HG03159 (cell line): ENCODE measurements around the gene CADPS2.
"Not testable (repeated sequence)": the region's sequence is repeated elsewhere in the genome, so short reads cannot be mapped to it uniquely, and the experiment has no call there.

Experiments
- ATAC-seq: cut with Tn5 transposase; IDR thresholded peaks from one replicate; pipeline ENCODE4 v1.9.1; 2021; ENCODE audit warnings: mild to moderate bottlenecking, moderate library complexity; ENCODE audit not compliant: unreplicated experiment

The CADPS2 gene

DNA sequence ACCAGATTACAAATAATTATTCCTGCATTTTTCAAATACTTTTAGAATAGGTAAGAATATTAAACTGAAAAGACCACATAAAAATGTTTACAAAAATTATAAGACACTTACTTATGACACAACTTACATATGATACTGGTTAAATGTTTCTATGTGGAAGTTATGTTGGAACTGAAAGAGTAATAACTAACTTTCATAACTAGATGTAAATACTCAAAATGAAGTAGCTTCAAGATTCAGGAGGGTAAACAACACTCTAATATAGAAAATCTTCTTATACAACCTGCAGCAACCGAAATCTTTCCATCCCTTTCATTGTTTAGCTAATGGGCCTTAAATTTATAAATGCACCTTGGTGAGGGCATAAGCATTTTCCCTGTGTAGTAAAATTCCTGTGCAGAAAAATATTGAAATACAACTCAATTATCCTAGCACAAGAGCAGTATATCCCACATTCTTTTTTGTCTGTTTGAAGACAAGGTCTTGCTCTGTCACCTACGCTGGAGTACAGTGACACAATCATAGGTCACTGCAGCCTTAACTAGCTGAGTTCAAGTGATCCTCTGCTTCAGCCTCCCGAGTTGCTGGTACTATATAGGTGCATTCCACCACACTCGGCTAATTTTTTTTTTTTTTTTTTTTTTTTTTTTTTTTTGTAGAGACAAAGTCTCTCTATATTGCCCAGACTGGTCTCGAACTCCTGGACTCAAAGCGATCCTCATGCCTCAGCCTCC, 168.7 kb downstream of the CADPS2 start:
- ATAC-seq: no peak

DNA sequence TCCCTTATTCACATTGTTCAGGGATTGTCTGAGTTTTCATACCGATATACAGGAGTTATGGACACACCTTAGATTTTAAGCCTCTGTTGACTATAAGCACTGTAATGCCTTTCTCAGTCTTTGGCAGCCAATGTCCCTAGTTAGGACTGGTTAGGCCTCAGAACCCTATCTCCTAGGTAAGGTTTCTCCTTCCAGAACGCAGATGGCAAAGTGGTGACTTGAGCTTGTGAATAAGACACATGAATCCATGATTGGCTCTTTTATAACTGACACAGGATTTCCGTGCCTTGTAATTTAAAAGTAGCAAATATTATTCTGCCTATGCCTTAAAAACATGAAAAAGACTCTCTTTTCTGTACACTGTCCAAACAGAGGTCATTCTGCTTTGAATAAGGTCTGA, 171.1 kb downstream of the CADPS2 start:
- no peak for ATAC-seq

DNA sequence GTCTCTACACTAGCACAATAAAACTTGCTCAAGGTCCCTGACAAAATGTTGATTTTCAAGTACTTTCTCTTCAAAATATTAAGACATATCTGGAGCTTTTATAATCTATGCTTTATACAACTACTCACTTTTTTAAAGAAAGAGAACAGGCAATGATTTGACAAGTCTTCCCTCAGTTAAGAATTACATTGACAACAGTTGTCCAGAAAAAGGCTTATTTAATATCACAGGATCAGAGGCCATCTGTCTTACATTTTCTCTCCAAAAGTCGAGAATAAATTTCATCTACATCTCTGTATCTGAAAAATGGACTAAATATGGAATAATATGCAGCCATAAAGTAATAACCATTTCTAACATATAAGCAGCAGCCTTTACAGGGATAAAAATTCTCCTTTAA, 175.3 kb downstream of the CADPS2 start:
- ATAC-seq: no peak

DNA sequence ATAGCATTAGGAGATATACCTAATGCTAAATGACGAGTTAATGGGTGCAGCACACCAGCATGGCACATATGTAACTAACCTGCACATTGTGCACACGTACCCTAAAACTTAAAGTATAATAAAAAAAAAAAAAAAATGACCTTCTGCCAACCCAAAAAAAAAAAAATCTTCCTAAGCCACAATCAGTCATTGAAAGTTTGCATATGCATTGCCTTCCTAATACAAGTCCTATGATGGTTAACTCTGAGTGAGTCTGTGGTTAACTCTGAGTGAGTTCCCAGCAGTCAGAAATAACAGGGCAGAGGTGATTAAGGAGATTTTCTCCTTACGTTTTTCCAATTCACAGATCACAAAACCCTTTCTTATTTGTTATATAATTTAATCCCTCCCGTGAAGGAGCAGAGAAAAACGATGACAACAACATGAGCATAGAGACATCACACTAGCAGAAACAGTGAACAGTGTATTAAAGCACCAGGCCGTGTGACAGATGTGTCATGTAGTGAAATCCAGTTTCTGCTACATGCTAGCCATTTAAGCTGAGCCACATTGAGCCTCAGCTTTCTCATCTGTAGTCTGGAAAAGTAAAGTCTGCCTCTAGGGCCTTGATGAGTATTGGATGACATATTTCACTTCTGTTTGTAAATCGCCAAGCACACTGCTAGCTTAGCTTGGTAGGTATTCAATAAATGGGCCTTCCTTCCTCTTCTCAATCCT, 176.2 kb downstream of the CADPS2 start:
- no peak for ATAC-seq

DNA sequence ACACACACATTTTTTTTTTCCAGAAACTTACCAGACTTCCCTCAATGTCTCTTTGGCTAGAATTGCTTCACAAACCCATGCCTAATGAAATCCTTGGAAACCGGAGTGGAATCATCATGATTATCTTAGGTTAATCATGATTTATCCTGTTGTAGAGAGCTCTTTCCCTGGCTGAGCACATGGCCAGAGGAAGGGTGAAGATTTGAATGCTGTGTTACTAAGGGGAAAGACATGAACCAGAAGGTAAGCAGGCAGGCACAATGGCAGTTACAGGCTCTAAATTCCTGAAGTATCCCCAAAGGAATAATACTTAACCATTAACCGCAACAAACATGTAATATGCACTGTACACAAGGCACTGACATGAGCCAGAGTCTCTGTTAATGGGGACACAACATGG, 179.4 kb downstream of the CADPS2 start:
- ATAC-seq: no peak

DNA sequence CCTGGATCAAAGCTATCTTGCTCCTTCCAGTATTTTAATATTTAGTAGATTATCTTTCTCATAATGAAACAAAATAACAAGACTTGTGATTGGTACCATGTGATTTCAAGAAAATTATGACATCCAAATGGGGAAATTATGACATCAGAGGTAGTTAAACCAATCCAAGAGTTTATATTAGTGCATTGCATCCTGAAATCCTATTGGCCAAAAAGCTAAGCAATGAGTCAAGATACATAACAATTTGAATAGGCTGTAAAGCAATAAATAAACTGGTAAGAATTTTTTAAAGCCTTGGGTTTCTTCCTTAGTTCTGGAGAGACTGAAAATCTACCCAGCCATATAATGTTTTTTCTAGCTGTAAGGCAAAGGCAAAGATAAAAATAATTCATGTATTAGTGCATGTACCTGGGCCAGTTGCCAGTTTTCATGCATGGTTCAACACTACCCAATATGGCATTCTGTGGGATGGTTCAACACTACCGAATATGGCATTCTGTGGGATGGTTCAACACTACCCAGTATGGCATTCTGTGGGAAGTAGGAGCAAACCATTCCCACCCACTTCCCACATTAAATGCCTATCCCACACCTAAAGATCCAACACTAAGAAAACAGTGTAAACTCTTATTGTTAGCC, 183.3 kb downstream of the CADPS2 start, which contains the start of gene RNF148:
RNF148 (minus strand) TSS at position 51 of the 639 bp plus-strand sequence. CDS start 172 bp downstream, outside the sequence.
- no peak for ATAC-seq

DNA sequence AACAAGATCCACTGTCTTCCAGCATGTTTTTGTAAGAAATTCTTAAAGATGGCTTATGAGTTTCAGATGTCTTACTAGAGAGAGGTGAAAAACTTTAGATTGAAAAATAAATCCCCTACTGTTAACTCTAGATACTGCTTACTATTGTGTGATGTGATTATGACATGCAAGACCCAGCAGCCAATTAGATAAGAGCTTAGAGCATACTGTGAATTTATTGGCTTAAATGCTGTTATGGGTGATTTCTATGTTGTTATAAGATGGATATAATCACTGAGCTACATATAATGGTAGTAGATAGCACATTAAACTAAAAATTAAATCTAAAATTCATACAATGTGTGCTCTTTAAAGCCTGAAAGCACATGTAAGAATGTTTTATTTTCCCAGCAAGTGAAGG, 187.2 kb downstream of the CADPS2 start, which contains the start of gene RNF133:
RNF133 (minus strand) TSS at position 101 of the 400 bp plus-strand sequence. CDS start 199 bp downstream, outside the sequence.
- ATAC-seq: no peak

DNA sequence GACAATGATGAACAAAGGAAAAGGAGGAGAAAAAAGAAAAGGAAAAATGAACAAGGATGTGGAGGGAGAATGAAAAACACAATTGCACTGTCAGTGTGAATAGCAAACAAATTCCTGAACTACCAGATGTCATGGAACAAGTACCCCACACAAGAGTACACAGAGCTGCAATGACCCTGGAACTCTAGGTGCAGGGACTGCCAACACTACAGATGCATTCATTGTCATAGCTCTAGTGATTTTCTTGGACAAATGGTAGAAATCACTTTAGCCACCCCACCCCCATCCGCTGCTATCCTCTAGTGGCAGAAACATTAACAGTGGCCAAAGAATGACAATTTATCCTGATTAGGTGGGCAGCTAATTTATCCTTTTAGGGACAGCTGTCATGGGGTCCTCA, 190.4 kb downstream of the CADPS2 start:
- ATAC-seq: no peak

DNA sequence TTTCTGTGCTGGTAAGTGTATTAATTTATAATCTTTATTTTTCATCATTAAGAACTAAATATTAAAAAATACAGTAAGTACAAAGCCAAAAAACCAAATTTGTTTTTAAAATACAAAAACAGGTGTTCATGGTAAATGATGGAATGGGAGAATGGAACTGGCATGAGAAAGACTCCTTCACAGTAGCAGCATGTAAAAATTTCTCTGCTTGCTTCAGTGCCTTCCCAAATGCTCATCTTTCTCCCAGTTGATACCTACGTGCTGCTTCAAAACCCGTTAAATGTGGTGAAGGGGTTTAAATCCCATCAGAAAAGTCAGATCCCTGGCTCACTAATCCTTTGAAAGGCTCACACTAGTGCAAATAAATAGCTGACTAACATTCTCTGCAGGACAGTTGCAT, 191.6 kb downstream of the CADPS2 start:
- no peak for ATAC-seq

DNA sequence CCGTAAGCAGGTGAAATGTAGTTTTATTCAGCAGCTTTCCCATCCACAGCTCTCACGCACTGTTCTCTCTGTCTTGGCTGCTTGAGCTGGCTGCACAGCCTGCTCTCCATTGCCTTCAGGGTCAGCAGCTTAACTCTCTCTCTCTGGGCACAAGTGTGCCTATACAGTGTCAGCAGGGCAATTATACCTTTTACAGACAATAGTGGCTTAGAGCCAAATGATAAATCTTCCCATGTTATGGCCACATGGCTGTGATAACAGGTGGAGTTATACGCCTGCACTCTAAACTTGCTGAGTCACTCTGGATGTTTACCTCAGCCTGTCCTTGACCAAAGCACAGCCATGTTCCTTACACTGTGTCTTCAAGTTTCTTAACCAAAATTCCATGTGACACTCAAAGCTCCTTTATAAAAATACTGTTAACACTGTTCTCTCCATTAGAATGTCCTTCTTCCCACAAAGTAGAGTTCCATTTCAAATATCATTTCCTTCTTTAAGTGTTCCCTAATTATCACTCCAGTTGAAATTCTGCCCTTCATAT, 193.4 kb downstream of the CADPS2 start:
- no peak for ATAC-seq

DNA sequence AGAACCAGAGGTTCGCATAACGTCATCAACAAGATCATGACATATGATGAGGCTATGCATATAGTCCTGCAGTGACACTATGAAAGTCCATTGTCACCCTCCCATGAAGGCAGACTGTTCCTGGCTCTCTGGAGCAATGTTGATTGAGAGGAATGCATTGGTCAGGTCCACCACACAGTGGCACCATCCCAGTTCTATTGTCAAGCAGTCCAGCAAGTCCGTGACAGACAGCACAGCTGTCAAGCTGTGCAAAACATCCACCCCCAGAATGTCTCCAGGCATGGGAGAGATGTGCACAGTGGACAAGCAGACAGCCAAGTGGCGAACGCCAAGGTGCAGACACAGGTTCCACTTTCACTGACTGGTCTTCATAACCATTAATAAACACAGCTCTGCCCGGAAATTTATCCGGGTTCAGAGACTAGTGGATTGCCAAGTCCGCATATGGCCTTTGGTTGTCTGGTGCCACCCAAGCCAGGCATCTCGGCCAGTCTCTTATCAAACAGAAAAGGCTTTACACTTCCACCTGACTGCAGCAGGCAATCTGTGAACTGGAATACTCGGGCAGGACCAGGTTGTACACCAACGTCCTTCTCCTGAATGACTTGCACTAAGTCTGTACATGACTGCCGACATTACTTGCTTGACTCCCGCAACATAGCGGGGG, 194.6 kb downstream of the CADPS2 start:
- no peak for ATAC-seq

DNA sequence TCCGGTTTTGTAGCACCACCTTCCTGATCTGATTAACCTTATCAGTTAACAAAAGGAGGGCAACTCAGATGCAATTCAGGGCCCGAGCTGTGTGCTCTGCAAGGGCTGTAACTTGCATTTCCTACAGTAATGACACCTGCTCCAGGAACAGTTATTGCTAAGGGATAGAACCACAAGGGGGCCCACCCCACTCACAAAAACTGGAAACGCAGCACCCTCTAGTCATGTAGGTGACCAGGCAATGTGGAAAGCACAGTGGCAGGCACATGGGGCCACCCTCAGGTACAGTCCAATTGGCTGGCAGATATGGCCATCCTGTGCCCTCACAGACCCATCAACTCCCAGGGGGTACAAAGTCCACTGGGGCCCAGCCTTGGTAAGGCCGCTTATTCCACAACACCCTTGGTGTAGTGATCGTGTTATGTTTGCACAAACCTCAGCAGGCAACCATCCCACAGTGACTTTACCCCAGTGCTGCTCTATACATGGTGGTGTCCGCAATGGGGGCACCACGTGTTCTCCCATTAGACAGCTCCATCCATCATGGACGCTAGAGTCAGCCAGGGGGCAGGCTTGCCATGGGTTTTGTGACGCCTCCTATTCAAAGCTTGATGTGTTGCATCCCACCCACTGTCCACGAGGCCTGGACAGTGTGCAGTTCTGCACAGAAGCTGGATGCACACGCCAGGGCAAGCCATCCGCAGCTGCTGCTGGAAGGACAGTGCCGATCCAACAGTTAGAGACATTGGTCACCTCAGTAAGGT, 196.7 kb downstream of the CADPS2 start:
- no peak for ATAC-seq

DNA sequence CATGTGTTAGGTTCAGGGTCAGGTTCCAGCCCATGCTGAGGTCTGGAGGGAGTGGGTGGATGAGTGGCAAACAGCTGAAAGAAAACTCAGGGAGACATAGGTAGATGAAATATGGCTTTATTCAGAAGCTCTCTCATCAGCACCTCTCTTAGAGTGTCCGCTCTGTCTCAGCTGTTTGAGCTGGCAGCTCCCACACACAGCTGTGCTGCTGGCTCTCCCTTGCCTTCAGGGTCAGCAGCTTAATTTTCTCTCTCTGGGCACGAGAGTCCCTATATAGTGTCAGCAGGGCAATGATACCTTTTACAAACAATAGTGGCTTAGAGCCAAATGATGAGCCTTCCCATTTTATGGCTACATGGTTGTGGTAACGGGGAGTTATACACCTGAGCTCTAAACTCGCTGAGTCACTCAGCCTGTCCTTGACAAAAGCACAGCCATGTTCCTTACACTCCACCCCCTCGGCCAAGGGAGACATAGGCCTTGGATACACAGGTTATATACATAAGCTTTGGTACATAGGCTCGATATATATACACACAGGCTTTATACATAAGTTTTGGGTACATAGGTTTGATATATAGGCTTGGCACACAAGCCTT, 197.8 kb downstream of the CADPS2 start:
- ATAC-seq: no peak

DNA sequence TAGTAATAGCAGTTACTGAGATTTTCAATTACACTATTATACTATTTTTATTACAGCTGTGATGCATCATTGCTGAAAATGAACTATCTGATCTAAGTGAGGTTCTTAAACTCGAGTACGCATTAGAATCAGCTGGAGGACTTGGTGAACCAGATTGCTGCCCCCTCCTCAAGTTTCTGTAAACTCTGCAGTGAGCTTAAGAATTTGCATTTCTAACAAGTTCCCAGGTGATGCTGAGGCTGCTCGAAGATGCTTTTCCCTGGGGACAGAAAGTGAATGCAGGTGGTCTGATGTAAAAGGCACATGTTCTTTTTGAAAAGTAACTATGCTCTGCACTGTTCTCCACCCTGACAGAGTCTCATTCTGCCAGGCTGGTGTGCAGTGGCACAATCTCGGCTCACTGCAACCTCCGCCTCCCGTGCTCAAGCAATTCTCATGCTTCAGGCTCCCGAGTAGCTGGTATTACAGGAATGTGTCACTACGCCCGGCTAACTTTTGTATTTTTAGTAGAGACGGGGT, 199.8 kb downstream of the CADPS2 start:
- no peak for ATAC-seq

DNA sequence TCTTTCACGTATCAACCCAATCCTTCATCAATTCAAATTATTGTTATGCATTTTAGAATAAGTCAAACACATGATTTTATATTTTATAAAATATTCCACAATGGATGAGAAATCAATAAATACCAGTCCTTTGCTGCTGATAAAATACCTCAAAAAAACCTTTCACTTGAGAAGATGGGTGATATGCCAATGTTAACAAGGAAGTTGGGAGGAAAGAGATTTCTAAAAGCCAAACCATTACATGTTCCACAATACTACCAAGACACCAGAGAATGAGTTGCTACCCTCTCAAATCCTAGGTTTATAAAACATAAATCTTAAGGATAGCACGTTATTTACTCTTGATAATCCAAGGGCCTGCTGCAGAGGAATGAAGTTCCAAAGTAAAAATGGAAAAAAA, 201.8 kb downstream of the CADPS2 start:
- no peak for ATAC-seq

DNA sequence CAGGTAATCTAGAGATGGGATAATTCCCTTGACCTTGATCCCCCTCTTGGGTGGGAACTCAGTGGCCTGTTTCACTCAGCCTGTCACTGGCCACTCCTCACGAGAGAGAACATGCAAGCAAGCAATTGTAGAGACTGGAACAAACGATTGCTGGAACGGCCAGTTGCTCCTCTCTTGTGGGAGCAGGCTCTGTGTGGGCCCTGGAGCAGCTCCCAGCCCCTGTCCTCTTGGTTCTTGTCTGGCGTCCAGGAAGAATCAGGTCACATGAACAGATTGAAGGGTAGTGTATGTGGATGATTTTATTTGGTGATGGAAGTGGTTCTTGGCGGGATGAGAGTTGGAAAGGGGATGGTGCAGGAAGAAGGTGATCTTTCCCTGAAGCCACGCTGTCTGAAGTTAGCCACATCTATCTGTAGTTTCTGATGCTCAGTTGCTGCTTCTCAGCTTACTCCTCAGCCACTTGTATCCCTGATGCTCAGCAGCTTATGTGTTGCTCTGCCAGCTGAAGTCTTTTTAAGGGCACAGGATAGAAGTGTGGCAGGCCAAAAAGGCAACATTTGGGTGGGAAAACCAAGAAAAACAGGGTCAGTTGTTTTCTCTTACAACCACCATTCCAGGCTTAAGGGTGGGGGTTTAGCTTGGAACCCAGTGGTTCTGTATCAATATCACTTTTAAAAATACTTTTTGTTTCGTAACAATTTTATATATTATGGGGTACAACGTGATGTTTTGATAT, 203.3 kb downstream of the CADPS2 start:
- no peak for ATAC-seq

DNA sequence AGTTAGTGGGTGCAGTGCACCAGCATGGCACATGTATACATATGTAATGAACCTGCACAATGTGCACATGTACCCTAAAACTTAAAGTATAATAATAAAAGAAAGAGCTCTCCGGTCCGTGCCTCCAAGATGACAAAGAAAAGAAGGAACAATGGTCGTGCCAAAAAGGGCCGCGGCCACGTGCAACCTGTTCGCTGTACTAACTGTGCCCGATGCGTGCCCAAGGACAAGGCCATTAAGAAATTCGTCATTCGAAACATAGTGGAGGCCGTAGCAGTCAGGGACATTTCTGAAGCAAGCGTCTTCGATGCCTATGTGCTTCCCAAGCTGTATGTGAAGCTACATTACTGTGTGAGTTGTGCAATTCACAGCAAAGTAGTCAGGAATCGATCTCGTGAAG, 205.1 kb downstream of the CADPS2 start:
- ATAC-seq: not testable (repeated sequence)

DNA sequence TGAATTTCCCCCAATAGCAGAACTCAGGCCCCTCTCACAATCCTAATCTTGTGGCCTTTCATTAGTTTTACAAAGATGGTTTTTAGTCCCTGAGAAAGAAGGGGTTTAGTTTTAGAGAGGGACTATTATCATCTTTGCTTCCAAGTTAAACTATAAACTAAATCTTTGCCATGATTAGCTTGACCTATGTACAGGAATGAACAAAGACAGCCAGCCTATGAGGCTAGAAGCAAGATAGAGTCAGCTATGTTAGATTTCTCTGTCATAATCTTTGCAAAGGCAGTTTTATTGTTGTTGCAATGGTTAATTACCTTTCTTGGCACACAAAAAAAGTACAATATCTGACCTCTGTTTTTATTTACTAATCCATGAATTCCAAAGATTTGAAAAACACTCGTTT, 206.4 kb downstream of the CADPS2 start:
- ATAC-seq: no peak

DNA sequence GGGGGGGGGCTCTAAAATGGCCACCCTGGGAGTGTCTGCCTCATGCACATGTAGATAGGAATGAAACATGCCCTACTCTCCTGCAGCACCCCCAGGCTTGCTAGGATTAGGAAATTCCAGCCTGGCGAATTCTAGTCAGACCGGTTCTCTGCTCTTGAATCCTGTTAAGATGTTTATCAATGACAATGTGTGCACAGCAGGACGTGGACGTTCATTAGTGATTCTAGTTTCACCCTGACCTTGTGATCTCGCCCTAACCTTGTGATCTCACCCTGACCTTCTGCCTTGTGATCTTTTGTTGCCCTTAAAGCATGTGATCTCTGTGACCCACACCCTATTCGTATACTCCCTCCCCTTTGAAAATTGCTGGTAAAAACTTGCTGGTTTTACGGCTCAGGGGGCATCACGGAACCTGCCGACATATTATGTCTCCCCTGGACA, 207.0 kb downstream of the CADPS2 start:
- ATAC-seq: not testable (repeated sequence)
